ENCODE results near the gene CDHR5. TPM values are rescaled to one million over a fixed set of nuclear protein-coding genes. Genes with fewer than 3 reads are reported as not detected.
"Not testable (repeated sequence)": the region's sequence is repeated elsewhere in the genome, so short reads cannot be mapped to it uniquely, and the experiment has no call there.

The CDHR5 gene
- total and polyA plus RNA-seq, 2 of the 4 experiments (the other 2 are of a cell fraction) = not detected

DNA sequence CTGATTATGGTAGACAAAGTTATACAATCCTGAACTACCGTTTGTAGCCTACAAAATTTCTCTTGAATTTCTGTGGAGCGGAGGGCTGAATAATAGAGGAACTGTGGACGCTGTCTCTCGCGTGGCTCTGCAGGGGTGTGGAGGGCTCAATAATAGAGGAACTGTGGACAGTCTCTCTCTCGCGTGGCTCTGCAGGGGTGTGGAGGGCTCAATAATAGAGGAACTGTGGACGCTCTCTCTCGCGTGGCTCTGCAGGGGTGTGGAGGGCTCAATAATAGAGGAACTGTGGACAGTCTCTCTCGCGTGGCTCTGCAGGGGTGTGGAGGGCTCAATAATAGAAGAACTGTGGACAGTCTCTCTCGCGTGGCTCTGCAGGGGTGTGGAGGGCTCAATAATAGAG lies 28.4 kb upstream of the CDHR5 start:
- H2AK5ac ChIP-seq (ENCODE audit: low read depth, low read length); H3K14ac ChIP-seq (replicated peaks; ENCODE audit: low read depth, low read length); H4K91ac ChIP-seq (ENCODE audit: insufficient read depth, low read depth, low read length); H3K4me3 ChIP-seq (ENCODE audit: insufficient read depth, low read depth, low read length); dilution Hi-C loops (cut with HindIII; ENCODE audit: low sequenced_read_pairs, unreplicated experiment); H3K79me1 ChIP-seq (ENCODE audit: low read depth in 1 of 2, low read length in 2 of 2); H4K8ac ChIP-seq (ENCODE audit: low read depth in 2 of 2, low read length in 2 of 2); DNase-seq; H4K5ac ChIP-seq (ENCODE audit: low read depth, low read length); H3K9me3 ChIP-seq (ENCODE audit: control insufficient read depth, insufficient read depth, low read length); BruUV-seq (replicated peaks); H4K20me1 ChIP-seq (ENCODE audit: insufficient read depth, low read length); H3K56ac ChIP-seq (ENCODE audit: extremely low read depth, insufficient read depth, low read length); H3K4ac ChIP-seq (ENCODE audit: low read depth, low read length); H2BK15ac ChIP-seq (ENCODE audit: low read depth, low read length); H3K9ac ChIP-seq (ENCODE audit: low read depth, low read length); H3K18ac ChIP-seq (ENCODE audit: low read depth, low read length); in situ Hi-C loops (cut with MboI; ENCODE audit: low sequenced_read_pairs); H3K4me1 ChIP-seq (ENCODE audit: control insufficient read depth, insufficient read depth, low read length); H2BK120ac ChIP-seq (ENCODE audit: low read depth, low read length); POLR2A ChIA-PET (ENCODE audit: unreplicated experiment); H3K27me3 ChIP-seq (ENCODE audit: control insufficient read depth, insufficient read depth, low read length); H2BK5ac ChIP-seq (ENCODE audit: low read depth, low read length, poor library complexity, severe bottlenecking); H2AFZ ChIP-seq (replicated peaks; ENCODE audit: low read length, poor library complexity); H3K27ac ChIP-seq (ENCODE audit: insufficient read depth, low read length); H3K9me1 ChIP-seq (ENCODE audit: insufficient read depth, low read length); H2BK20ac ChIP-seq (ENCODE audit: low read depth, low read length); intact Hi-C loops (cut with micrococcal nuclease); H3K4me2 ChIP-seq (ENCODE audit: low read depth, low read length); ATAC-seq (ENCODE audit: low read depth); H3K23ac ChIP-seq (ENCODE audit: low read depth, low read length); CTCF ChIA-PET; H2AK9ac ChIP-seq (replicated peaks; ENCODE audit: low read depth, low read length, poor library complexity): not testable (repeated sequence)
- WGBS, 2 experiments (ENCODE audit: extremely low coverage in 2 of 2, insufficient read length in 1 of 2) = 89% methylated on average over 5 of the region's 14 CpGs; no CpG with 5 or more reads in 1 of the 2 experiments
- H3K36me3 ChIP-seq (ENCODE audit: control insufficient read depth, insufficient read depth, low read length) = peaks cover 21% of the 10 kb centered on the region

Data from IMR-90 (cell line).